Embryonic facial prominence (tissue), 1 donor: ENCODE measurements around the gene BACH2.

Experiments used
- DNase-seq: peaks from one replicate; pipeline ENCODE4 v3.0.0-alpha.2; 2016; ENCODE audit errors: extremely low spot score

Gene BACH2

GRCh38 chr6:90278129-90278528 lies 18.5 kb downstream of the BACH2 start:
- DNase-seq, result no peak

GRCh38 chr6:90277302-90278011 lies 19.2 kb downstream of the BACH2 start:
- DNase-seq, result no peak

DNA sequence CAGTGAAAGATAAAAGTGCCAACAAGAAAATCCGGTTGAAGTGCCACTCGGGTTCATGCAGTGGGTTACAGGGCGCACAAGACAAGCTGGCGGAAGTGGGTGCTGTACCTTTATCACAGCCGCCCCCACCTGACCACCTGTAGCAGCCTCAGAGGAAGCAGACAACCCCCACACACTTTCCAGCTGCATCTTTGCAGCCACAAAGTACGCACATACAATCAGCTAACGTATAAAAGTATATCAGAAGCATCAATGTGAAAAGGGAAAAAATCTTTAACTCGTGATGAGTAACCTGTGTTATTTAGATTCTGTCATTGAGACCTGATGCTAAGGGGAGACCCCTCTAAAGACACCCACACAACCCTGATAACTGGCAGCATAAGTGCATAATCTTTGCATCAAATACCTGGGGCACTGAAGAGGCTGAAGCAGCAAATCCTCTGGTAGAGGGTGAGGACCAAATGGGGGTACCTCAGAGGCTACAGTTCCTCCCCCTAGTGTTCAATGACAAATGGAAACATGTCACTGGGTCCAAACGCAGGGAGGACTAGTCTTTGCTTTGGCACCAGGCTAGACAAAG lies 22.1 kb downstream of the BACH2 start:
- DNase-seq, result no peak

- no peak for DNase-seq
Observed at GRCh38 chr6:90273863-90274262, 22.8 kb downstream of the BACH2 start.

DNA sequence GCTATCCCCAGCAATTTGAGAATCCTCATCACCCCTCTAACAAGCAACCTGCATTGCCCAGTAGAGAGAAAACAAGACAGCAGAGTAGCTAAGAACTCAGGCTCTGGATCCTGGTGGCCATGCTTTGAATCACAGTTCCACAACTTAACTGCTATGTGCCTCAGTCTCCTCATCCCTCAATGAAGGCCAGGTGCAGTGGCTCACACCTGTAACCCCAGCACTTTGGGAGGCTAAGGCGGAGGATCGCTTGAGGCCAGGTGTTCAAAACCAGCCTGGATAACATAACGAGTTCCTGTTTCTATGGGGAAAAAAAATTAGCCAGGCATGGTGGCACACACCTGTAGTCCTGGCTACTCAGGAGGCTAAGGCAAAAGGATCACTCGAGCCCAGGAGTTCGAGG lies 23.7 kb downstream of the BACH2 start:
- no peak for DNase-seq

GRCh38 chr6:90271831-90272230 lies 24.8 kb downstream of the BACH2 start:
- no peak for DNase-seq

DNA sequence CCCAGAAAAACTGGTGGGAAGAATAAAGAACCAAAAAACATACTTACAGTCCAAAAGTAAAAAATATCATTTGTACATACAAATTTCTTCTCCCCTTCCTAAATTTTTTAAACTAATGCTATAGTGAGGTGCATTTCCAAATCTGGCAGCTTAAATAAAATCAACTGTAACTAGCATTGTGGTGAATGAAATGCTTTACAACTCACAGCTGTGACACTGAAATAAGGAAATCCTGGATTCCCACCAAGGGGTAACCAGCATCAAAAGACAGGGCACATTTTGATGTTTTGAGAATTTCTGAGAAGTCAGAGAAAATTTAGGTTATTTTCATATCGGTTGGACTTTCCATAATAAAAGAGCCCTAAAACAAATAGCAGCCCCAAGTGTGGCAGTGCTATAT lies 27.3 kb downstream of the BACH2 start:
- no peak for DNase-seq

DNA sequence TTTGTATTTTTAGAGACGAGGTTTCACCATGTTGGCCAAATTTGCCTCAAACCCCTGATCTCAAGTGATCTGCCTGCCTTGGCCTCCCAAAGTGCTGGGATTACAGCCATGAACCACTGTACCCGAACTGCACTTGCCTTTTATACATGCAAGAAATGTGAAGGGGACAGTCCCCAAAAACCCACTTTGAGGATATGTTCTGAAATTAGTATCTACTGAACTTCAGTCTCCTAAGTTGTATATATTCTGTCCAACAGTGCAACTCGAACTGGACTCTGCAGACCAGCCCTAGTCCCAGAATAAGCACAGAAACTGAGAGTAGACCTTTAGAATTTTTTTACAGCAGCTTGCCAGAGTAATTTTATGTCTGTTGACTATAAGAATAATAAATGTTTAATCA lies 28.5 kb downstream of the BACH2 start:
- no peak for DNase-seq

GRCh38 chr6:90266905-90267621 lies 29.6 kb downstream of the BACH2 start:
- no peak for DNase-seq

DNA sequence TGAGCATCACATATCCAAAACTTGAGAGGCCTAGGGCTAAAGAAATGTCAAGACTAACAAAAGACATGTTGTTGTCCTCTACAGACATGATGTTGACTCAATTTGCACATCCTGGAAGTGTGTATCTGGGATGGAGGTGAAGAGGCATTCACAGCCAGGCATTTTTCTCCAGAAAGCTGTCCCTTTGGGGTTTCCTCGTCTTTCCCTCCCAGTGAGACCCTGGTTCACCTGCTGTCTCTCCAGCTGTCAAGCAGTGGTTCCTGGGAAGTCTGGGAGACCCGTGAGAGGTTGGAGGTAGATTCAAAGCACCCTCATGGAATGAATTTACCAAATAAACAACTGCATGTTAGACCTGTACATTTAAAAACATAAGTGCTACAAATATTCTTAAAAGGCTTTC lies 32.1 kb downstream of the BACH2 start:
- no peak for DNase-seq

GRCh38 chr6:90263633-90264032 lies 33.0 kb downstream of the BACH2 start:
- no peak for DNase-seq

DNA sequence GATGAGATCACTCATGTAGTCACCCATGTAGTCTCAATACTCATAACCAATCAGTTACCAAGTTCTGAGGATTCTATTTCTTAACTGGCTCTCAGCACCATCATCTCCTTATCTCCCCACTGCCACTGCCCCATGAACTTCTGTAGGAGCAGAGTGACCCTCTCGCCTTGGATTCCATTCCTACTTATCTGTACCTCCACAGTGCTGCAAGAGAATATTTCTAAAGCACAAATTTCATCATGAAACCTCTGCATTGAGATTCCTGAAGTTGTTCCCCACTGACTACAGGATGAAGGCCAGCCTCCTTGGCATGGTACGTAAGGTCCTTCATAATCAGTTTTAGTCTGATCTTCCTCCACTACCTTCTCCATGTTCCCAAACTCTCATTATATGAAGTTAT lies 34.8 kb downstream of the BACH2 start:
- no peak for DNase-seq

DNA sequence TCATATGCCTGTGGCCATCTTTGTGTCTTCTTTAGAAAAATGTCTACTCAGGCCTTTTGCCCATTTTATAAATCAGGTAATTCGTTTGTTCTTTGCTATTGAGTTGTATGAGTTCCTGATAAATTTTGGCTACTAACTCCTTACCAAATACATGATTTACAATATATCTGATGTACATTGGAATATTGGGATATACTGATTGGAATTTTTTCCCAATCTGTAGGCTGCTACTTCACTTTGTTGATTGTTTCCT lies 39.2 kb downstream of the BACH2 start:
- no peak for DNase-seq

DNA sequence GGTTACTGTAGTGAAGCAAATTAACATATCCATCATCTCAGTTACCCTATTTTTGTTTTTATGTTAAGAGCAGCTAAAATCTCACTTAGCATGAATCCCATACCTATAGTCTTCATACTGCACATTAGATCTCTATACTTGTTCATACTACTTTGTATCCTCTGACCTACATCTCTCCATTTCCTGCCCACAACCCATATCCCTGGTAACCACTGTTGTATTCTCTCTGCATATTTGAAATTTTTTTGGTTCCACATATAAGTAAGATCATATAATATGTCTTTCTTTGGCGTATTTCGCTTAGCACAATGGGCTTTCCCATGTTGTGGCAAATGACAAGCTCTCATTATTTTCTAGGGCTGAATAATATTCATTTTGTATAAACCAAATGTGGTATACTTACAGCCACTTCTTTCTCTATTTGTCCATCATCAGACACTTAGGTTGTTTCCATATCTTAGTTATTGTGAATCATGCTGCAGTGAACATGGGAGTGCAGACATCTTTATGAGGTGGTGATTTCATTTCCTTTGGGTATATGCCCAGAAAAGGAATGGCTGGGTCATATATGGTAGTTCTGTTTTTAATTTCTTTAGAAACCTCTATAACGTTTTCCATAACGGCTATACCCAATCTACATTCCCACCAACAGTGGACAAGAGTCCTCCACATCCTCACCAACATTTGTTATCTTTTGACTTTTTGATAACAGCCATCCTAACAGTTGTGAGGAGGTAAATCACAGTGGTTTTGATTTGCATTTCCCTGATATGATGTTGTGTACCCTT lies 39.8 kb downstream of the BACH2 start:
- DNase-seq, result no peak

DNA sequence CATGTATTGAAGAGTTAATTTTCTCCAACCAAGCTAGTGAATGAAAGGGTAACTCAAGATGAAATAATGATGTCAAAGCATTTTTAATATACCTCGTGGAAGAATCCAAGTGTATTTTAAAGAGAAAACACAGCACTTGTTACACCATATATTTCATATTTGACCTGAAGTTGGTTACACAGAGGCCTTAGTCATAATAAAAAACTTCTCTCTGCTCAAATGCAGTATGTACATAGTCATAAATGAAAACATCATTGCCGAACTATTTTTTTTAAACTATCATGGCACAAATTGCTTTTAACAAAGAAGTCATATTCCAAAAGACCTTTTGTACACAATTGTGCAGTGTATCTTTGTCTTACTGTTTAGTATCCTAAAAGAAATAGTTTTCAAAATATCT lies 43.0 kb downstream of the BACH2 start:
- DNase-seq, result no peak

DNA sequence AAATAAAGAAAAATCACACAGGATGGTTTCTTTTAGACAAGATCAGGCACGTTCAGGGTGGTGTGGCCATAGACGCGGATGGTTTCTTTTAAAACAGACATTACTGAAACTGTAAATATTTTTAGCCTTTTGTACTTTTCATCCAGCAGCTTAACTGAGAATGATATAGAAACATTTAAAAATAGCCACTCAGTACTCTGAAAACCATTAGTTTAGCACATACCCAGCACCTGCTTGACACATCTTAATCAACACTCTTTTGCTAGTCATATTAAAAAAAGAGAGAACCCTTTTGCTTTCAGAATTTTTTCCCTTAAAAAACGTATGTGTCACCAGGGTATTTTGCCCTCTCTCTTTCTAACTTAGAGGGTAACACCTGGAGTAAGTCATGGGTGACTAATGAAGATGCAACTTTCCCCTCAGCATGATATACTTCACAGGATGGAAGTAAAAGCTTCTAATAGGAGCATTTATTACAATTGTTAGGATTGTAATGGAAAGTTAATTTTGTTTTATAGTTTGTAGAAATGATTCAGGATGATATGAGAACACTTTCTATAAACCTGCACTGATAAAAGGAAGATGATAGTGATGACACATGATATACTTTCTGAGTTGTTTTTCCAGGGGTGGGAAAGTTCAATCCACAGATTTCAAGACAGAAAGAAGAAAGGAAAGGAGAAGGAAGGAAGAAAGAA lies 45.2 kb downstream of the BACH2 start:
- DNase-seq, result no peak

DNA sequence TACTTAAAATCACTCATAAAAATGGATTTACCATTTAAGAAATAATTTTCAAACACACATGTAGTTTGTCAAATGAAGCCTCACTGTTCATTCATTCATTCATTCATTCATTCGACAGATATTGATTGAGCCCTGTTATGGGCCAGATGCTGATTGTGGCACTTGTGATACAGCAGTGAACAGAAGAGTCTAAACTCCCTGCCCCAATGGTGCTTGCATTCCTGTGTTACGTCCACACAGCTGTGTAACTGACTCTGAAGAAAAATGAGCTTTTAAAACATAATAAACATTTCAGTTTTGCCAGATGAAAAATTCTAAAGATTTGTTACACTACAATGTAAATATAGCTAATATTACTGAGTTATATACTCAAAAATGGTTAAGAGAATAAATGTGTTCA lies 46.2 kb downstream of the BACH2 start:
- DNase-seq, result no peak

GRCh38 chr6:90249458-90249857 lies 47.2 kb downstream of the BACH2 start:
- DNase-seq, result no peak

DNA sequence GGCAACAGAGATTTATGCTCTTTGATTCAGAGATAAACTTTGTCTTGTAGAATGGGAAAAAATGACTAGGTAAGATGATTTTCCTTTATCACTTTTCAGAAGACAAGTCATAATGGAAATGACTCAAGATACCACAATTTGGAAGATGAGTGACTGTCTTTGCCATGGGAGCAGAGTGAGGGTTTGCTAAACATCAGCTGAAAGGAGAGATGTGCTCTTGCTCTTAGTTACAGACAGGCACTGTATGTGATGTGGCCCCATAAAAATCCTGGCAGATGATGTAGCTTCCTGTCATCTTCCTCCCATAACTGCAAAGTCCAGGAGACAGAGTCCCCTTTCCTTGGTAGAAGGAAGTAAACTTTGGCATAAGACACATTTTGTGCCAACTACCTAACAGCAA lies 47.6 kb downstream of the BACH2 start:
- DNase-seq, result no peak

DNA sequence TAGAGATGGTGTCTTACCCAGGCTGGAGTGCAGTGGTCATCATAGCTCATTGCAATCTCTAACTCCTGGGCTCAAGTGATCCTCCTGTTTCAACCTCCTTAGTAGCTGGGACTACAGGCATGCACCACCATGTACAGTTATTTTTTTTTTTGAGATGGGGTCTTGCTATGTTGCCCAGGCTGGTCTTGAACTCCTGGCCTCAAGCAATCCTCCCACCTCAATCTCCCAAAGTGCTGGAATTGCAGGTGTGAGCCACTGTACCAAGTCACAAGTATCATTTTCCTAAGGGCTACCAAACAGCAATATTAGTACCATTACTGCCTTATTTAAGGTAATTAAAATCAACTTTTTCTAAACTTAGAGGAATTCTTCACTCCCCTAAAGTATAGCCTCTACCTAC lies 49.4 kb downstream of the BACH2 start:
- no peak for DNase-seq

GRCh38 chr6:90241229-90241880 lies 55.3 kb downstream of the BACH2 start:
- DNase-seq, result no peak
